ENCODE data around the gene SLC12A6.

GRCh38 chr15:34203305-34203704 lies 134.3 kb downstream of the SLC12A6 start:
- TF ChIP-seq GATA2 (IDR thresholded peaks at IDR 0.05; ENCODE audit: low read depth, low read length): no peak
- no peak for TF ChIP-seq GATA3 (IDR thresholded peaks at IDR 0.05; ENCODE audit: low read depth, low read length)

Data from SH-SY5Y (cell line).